Esophagus squamous epithelium (tissue), 5 donors: ENCODE results near the gene RANBP3. TPM values are rescaled to one million over a fixed set of nuclear protein-coding genes. Genes with fewer than 3 reads are reported as not detected.
A peak's percentile ranks its signal among the peaks of the same experiment; 100 is the strongest.

Experiments
- DNase-seq: peaks from one replicate; lab custom pipeline; 2025; lab: John Stamatoyannopoulos, UW
- H3K27ac ChIP-seq, 4 donors: fragments of 200-600 bp; sonication (generic); one replicate each; pipeline ENCODE4 v1.5.1; 2016 to 2019; ENCODE audit warnings: mild to moderate bottlenecking in 1 of 4
- H3K27me3 ChIP-seq, 4 donors: fragments of 200-600 bp; sonication (generic); 1 replicate in 3 of 4; 2 replicates in 1 of 4; pipeline versions ENCODE4 v1.5.1 to v1.6.0; 2017 to 2021; ENCODE audit warnings: antibody characterized with exemption in 1 of 4
- H3K36me3 ChIP-seq, 3 donors: fragments of 200-600 bp; sonication (generic); one replicate each; pipeline ENCODE4 v1.5.1; 2016 to 2019
- H3K4me1 ChIP-seq, 3 donors: fragments of 200-600 bp; sonication (generic); one replicate each; pipeline ENCODE4 v1.5.1; 2017 to 2019
- H3K4me3 ChIP-seq, 4 donors: fragments of 200-600 bp; sonication (generic); 1 replicate in 3 of 4; 2 replicates in 1 of 4; pipeline ENCODE4 v1.5.1; 2016 to 2019; ENCODE audit warnings: mild to moderate bottlenecking in 2 of 4, moderate library complexity in 1 of 4
- H3K9me3 ChIP-seq, 3 donors: fragments of 200-600 bp; sonication (generic); one replicate each; pipeline ENCODE4 v1.5.1; 2016 to 2019
- CTCF ChIP-seq, 6 experiments: fragments of 450-650 bp in 4 of 6; fragments of 200-600 bp in 2 of 6; sonication (generic) in 2 of 6; IDR thresholded peaks; one replicate each; pipeline ENCODE4 v1.5.1; 2016 to 2019; ENCODE audit warnings: antibody characterized with exemption in 6 of 6, mild to moderate bottlenecking in 4 of 6, moderate library complexity in 4 of 6
- POLR2A ChIP-seq, 4 donors: fragments of 450-650 bp; IDR thresholded peaks; one replicate each; pipeline ENCODE4 v1.6.1; 2017; ENCODE audit warnings: antibody characterized with exemption in 4 of 4, mild to moderate bottlenecking in 4 of 4, moderate library complexity in 3 of 4
- WGBS, 2 donors: methylation state at CpG; one replicate each; pipeline ENCODE4 v1.1.5; 2018; 5-methylcytosine and 5-hydroxymethylcytosine counted together
- intact Hi-C: fragments of 100-400 bp; cut with DNase I; formaldehyde crosslinking; loops from one replicate; pipeline ENCODE4 v1.15.0; 2022
- total RNA-seq, 4 donors: library from RNA; depleted of rRNA; stranded (reverse); fragments of >200 nt; gene quantifications; one replicate each; pipeline ENCODE4 v1.1.0, GENCODE V29; 2016
- donor health status: DM: yes; HTN: yes; CAD: no.

The RANBP3 gene
- total RNA-seq, 4 donors from 2014 or later: 38.0 to 77.8 (median 39.6) TPM

GRCh38 chr19:5893296-5893903 is 84.5 kb downstream of the RANBP3 start:
- H3K4me3 ChIP-seq: no peak overlapping the region
- peak overlapping the region in 1 of 4 donors; percentile 39 for H3K27ac ChIP-seq

GRCh38 chr19:5892772-5893275 is 85.1 kb downstream of the RANBP3 start:
- Histone ChIP-seq H3K27ac (no peak overlapping the region), H3K9me3 (no peaks in the 10 kb centered on the region), H3K27me3 (peaks cover 0 to 28% (median 0%) of the 10 kb centered on the region in 4 donors), H3K36me3 (peaks cover 11 to 38% (median 12%) of the 10 kb centered on the region in 3 donors), H3K4me1 (peaks cover 10 to 71% (median 13%) of the 10 kb centered on the region in 3 donors), H3K4me3 (no peak overlapping the region)
- no peak for DNase-seq
- WGBS, 2 donors: 66 to 70% methylated on average over 1 to 9 of the region's 15 CpGs
- TF ChIP-seq CTCF (IDR thresholded peaks at IDR 0.05) (no peak), POLR2A (IDR thresholded peaks at IDR 0.05) (no peak)
- intact Hi-C loops: loop anchor here (2.0 kb wide), 1 partner anchor 88 kb away; the partner anchor contains the start of gene NRTN

More at GRCh38 chr19:5893296-5893903, 84.5 kb downstream of the RANBP3 start:
- no peak for DNase-seq
- WGBS, 2 donors: 51 to 59% methylated on average over 8 to 11 of the region's 13 CpGs
- intact Hi-C loops: loop anchor here (2.0 kb wide), 1 partner anchor 89 kb away; the partner anchor contains the start of gene NRTN
- peaks cover 12 to 77% (median 13%) of the 10 kb centered on the region in 3 donors for H3K4me1 ChIP-seq
- TF ChIP-seq CTCF (IDR thresholded peaks at IDR 0.05) (no peak), POLR2A (IDR thresholded peaks at IDR 0.05) (no peak)
- H3K9me3 ChIP-seq: no peaks in the 10 kb centered on the region
- peaks cover 11 to 40% (median 12%) of the 10 kb centered on the region in 3 donors for H3K36me3 ChIP-seq
- H3K27me3 ChIP-seq: peaks cover 0 to 28% (median 0%) of the 10 kb centered on the region in 4 donors

- Histone ChIP-seq H3K27ac (no peak overlapping the region), H3K4me3 (no peak overlapping the region), H3K9me3 (no peaks in the 10 kb centered on the region), H3K4me1 (peaks cover 10 to 64% (median 13%) of the 10 kb centered on the region in 3 donors), H3K27me3 (peaks cover 0 to 28% (median 0%) of the 10 kb centered on the region in 4 donors), H3K36me3 (peaks cover 11 to 31% (median 12%) of the 10 kb centered on the region in 3 donors)
- WGBS, 2 donors: 9 to 13% methylated on average over 9 to 16 of the region's 48 CpGs
- no peak for DNase-seq
- intact Hi-C loops: loop anchor here (2.0 kb wide), 1 partner anchor 87 kb away; the partner anchor contains the start of gene NRTN
- TF ChIP-seq POLR2A (IDR thresholded peaks at IDR 0.05): no peak
- TF ChIP-seq CTCF (IDR thresholded peaks at IDR 0.05): peak in 5 of 6 experiments; percentile 47 to 67 (median 58)
Measured at GRCh38 chr19:5891938-5892771, 85.8 kb downstream of the RANBP3 start.

GRCh38 chr19:5891572-5891937 is 86.4 kb downstream of the RANBP3 start:
- H3K4me1 ChIP-seq: peaks cover 10 to 58% (median 13%) of the 10 kb centered on the region in 3 donors
- no peak overlapping the region for H3K27ac ChIP-seq

More at GRCh38 chr19:5891572-5891937, 86.4 kb downstream of the RANBP3 start:
- H3K36me3 ChIP-seq: peaks cover 5 to 25% (median 11%) of the 10 kb centered on the region in 3 donors
- intact Hi-C loops: no loop called here
- no peak for TF ChIP-seq POLR2A (IDR thresholded peaks at IDR 0.05)
- no peak for TF ChIP-seq CTCF (IDR thresholded peaks at IDR 0.05)
- no peak overlapping the region for H3K4me3 ChIP-seq
- WGBS, 2 donors: no CpG with 5 or more reads among the region's 4 CpGs
- H3K27me3 ChIP-seq: peaks cover 0 to 30% (median 0%) of the 10 kb centered on the region in 4 donors
- DNase-seq: no peak
- H3K9me3 ChIP-seq: no peaks in the 10 kb centered on the region
